HG03135 (cell line): ENCODE measurements around the gene RPS2.
"Not testable (repeated sequence)": the region's sequence is repeated elsewhere in the genome, so short reads cannot be mapped to it uniquely, and the experiment has no call there.

ENCODE experiments used
- ATAC-seq: cut with Tn5 transposase; IDR thresholded peaks from one replicate; pipeline ENCODE4 v1.9.1; 2021; ENCODE audit warnings: mild to moderate bottlenecking, moderate library complexity; ENCODE audit not compliant: unreplicated experiment

RPS2 gene

GRCh38 chr16:1964506-1965395 lies at the start of gene RPS2:
Gene RPS2 (minus strand): TSS chr16:1964826. CDS start chr16:1964625, 201 bp downstream.
- peak; percentile 67 for ATAC-seq

- ATAC-seq, result no peak
Measured at GRCh38 chr16:2013527-2013926, 48.9 kb upstream of the RPS2 start.

GRCh38 chr16:2011726-2012125 lies 47.1 kb upstream of the RPS2 start:
- ATAC-seq, result not testable (repeated sequence)

GRCh38 chr16:2009791-2010510 lies 45.3 kb upstream of the RPS2 start, which contains the start of gene ZNF598:
Gene ZNF598 (minus strand): TSS chr16:2009821.
- peak; percentile 85 for ATAC-seq

GRCh38 chr16:2009164-2009711 lies 44.6 kb upstream of the RPS2 start:
- ATAC-seq, result peak; percentile 27

- ATAC-seq, result no peak
Measured at GRCh38 chr16:2008631-2009163, 44.1 kb upstream of the RPS2 start.

- ATAC-seq, result no peak
Measured at GRCh38 chr16:2008009-2008526, 43.4 kb upstream of the RPS2 start.

GRCh38 chr16:2007081-2007836 lies 42.6 kb upstream of the RPS2 start:
- no peak for ATAC-seq

GRCh38 chr16:2006317-2006716 lies 41.7 kb upstream of the RPS2 start:
- no peak for ATAC-seq

GRCh38 chr16:2005646-2006045 lies 41.0 kb upstream of the RPS2 start:
- no peak for ATAC-seq

- ATAC-seq, result no peak
Measured at GRCh38 chr16:2004795-2005517, 40.3 kb upstream of the RPS2 start.

- peak; percentile 60 for ATAC-seq
Measured at GRCh38 chr16:2003827-2004641, 39.4 kb upstream of the RPS2 start.

GRCh38 chr16:2003231-2003826 lies 38.7 kb upstream of the RPS2 start:
- ATAC-seq, result no peak

- ATAC-seq, result no peak
Measured at GRCh38 chr16:2002406-2003230, 38.0 kb upstream of the RPS2 start.

- ATAC-seq, result no peak
Measured at GRCh38 chr16:2001456-2002355, 37.1 kb upstream of the RPS2 start.

- no peak for ATAC-seq
Measured at GRCh38 chr16:2001035-2001434, 36.4 kb upstream of the RPS2 start.
